Measurements from ENCODE around the gene CYB5RL.

CYB5RL gene

DNA sequence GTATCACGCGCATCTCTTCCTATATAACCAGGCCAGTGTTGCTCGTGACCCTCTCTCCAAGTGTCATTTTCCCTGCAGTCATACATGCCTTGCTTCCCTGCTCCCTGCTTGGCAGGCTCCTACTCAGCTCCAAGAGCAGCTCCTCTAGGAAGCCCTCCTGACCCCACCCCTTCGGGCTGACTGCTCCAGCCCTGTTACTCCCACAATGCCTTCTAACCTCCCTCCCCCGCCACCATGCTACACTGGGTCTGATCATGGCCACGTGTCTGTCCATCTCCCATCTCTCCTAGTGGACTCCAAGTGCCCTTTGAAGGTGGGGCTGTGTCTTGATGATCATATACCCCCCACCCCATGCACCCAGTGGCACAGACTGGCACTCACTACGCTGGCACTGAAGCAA lies 44.8 kb upstream of the CYB5RL start:
- H3K36me3 ChIP-seq (ENCODE audit: control insufficient read depth, insufficient read depth, low read length): peaks cover 10% of the 10 kb centered on the region
- H2BK5ac ChIP-seq (ENCODE audit: low read length): no peak overlapping the region
- no peak overlapping the region for H3K4me3 ChIP-seq (ENCODE audit: low read length)
- no peaks in the 10 kb centered on the region for H3K27me3 ChIP-seq (ENCODE audit: insufficient read depth, low read length, poor library complexity)
- no peak overlapping the region for H3K18ac ChIP-seq (ENCODE audit: low read length)
- no peak overlapping the region for H3K27ac ChIP-seq (ENCODE audit: low read depth, low read length)
- no peaks in the 10 kb centered on the region for H3K79me2 ChIP-seq (ENCODE audit: control insufficient read depth, insufficient read depth, low read length)
- H4K5ac ChIP-seq (ENCODE audit: low read length): no peak overlapping the region
- no peak for DNase-seq
- H2BK15ac ChIP-seq (replicated peaks; ENCODE audit: low read depth): no peak overlapping the region
- H2AK5ac ChIP-seq (ENCODE audit: low read length): no peak overlapping the region
- H4K8ac ChIP-seq (ENCODE audit: low read depth, low read length): no peak overlapping the region
- H3K79me1 ChIP-seq (ENCODE audit: low read length): no peaks in the 10 kb centered on the region
- no peak overlapping the region for H3K9ac ChIP-seq (ENCODE audit: low read length)
- WGBS (ENCODE audit: extremely low coverage, insufficient coverage, low lambda C conversion rate): no CpG with 5 or more reads among the region's 7 CpGs
- H3K4ac ChIP-seq (ENCODE audit: low read depth, low read length): no peak overlapping the region
- H3K4me2 ChIP-seq (ENCODE audit: low read length): no peak overlapping the region
- no peaks in the 10 kb centered on the region for H3K4me1 ChIP-seq (ENCODE audit: control insufficient read depth, low read depth, low read length)
- no peak overlapping the region for H3K23ac ChIP-seq (ENCODE audit: low read length)
- no peak overlapping the region for H3K56ac ChIP-seq (ENCODE audit: low read length)
- H2BK120ac ChIP-seq (ENCODE audit: low read depth, low read length): no peak overlapping the region

DNA sequence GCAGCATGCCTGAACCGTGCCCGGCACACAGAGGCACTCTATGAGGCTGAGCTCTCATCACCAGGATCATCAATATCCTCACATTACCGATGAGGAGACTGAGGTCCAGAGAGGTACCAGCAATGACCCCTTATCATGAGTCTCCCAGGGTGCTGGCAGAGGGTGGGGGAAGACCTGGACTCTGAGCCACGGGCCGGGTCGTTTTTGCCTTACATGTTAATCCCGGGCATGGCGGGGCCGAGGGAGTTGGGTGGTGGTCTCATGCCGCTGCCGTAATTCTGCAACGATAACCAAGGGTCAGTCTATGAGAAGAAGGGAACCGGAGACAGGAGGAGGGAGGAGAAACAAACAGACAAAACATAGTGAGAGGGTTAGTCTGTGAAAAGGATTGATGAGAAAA lies 43.2 kb upstream of the CYB5RL start:
- H2BK120ac ChIP-seq (ENCODE audit: low read depth, low read length): no peak overlapping the region

GRCh38 chr1:54241364-54241763 lies 41.5 kb upstream of the CYB5RL start:
- Histone ChIP-seq H3K56ac (ENCODE audit: low read length) (no peak overlapping the region), H4K8ac (ENCODE audit: low read depth, low read length) (no peak overlapping the region), H3K4me3 (ENCODE audit: low read length) (no peak overlapping the region), H3K79me1 (ENCODE audit: low read length) (no peaks in the 10 kb centered on the region), H3K36me3 (ENCODE audit: control insufficient read depth, insufficient read depth, low read length) (peaks cover 24% of the 10 kb centered on the region), H2BK120ac (ENCODE audit: low read depth, low read length) (no peak overlapping the region), H3K79me2 (ENCODE audit: control insufficient read depth, insufficient read depth, low read length) (no peaks in the 10 kb centered on the region), H3K27me3 (ENCODE audit: insufficient read depth, low read length, poor library complexity) (no peaks in the 10 kb centered on the region), H2BK5ac (ENCODE audit: low read length) (no peak overlapping the region), H3K4me1 (ENCODE audit: control insufficient read depth, low read depth, low read length) (no peaks in the 10 kb centered on the region), H3K27ac (ENCODE audit: low read depth, low read length) (no peak overlapping the region), H3K9ac (ENCODE audit: low read length) (no peak overlapping the region), H3K4me2 (ENCODE audit: low read length) (no peak overlapping the region), H4K5ac (ENCODE audit: low read length) (no peak overlapping the region), H3K18ac (ENCODE audit: low read length) (no peak overlapping the region), H2BK15ac (replicated peaks; ENCODE audit: low read depth) (no peak overlapping the region), H3K23ac (ENCODE audit: low read length) (no peak overlapping the region), H3K4ac (ENCODE audit: low read depth, low read length) (no peak overlapping the region), H2AK5ac (ENCODE audit: low read length) (no peak overlapping the region)
- no CpG with 5 or more reads among the region's 6 CpGs for WGBS (ENCODE audit: extremely low coverage, insufficient coverage, low lambda C conversion rate)
- DNase-seq: no peak

More for the DNA sequence above, 43.2 kb upstream of the CYB5RL start:
- Histone ChIP-seq H3K4me3 (ENCODE audit: low read length) (no peak overlapping the region), H3K56ac (ENCODE audit: low read length) (no peak overlapping the region), H3K27me3 (ENCODE audit: insufficient read depth, low read length, poor library complexity) (no peaks in the 10 kb centered on the region), H3K36me3 (ENCODE audit: control insufficient read depth, insufficient read depth, low read length) (peaks cover 16% of the 10 kb centered on the region), H2BK15ac (replicated peaks; ENCODE audit: low read depth) (no peak overlapping the region), H4K8ac (ENCODE audit: low read depth, low read length) (no peak overlapping the region), H3K4me1 (ENCODE audit: control insufficient read depth, low read depth, low read length) (no peaks in the 10 kb centered on the region), H3K4ac (ENCODE audit: low read depth, low read length) (no peak overlapping the region), H3K18ac (ENCODE audit: low read length) (no peak overlapping the region), H3K79me1 (ENCODE audit: low read length) (no peaks in the 10 kb centered on the region), H3K4me2 (ENCODE audit: low read length) (no peak overlapping the region), H4K5ac (ENCODE audit: low read length) (no peak overlapping the region), H2AK5ac (ENCODE audit: low read length) (no peak overlapping the region), H3K79me2 (ENCODE audit: control insufficient read depth, insufficient read depth, low read length) (no peaks in the 10 kb centered on the region), H2BK5ac (ENCODE audit: low read length) (no peak overlapping the region), H3K9ac (ENCODE audit: low read length) (no peak overlapping the region), H3K23ac (ENCODE audit: low read length) (no peak overlapping the region), H3K27ac (ENCODE audit: low read depth, low read length) (no peak overlapping the region)
- WGBS (ENCODE audit: extremely low coverage, insufficient coverage, low lambda C conversion rate): no CpG with 5 or more reads among the region's 13 CpGs
- no peak for DNase-seq

DNA sequence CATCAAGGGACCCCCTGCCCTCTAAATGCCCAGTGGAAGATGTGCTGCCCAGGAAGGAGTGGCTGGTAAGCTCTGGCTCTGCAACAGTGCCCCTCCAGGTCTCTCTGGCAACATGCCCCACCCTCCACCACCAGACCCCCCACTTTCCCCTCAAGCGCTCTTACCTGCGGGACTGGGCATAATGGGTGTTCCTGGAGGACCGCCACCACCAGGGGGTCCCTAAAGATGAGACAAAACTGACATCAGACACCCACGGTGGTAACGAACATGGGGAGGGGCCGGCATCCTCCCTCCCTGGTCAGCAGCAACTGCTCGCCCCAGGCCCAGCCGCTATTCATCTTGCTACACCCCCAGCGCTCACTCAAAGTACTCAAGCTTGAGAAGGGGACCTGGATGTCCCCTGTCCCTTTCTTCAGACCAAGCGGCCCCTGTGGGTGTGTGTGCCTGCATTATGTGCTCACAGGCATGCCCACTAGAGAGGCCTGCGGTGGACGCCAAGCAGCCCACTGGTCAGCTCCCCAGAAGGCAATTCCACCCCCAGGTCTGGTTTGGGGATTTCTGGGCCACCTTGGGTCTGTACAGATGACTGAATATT lies 41.0 kb upstream of the CYB5RL start:
- no peak overlapping the region for H3K18ac ChIP-seq (ENCODE audit: low read length)
- peaks cover 24% of the 10 kb centered on the region for H3K36me3 ChIP-seq (ENCODE audit: control insufficient read depth, insufficient read depth, low read length)
- H2BK120ac ChIP-seq (ENCODE audit: low read depth, low read length): no peak overlapping the region
- no peak overlapping the region for H4K5ac ChIP-seq (ENCODE audit: low read length)
- no peak overlapping the region for H3K56ac ChIP-seq (ENCODE audit: low read length)
- no peak overlapping the region for H3K9ac ChIP-seq (ENCODE audit: low read length)
- H4K8ac ChIP-seq (ENCODE audit: low read depth, low read length): no peak overlapping the region
- H3K27me3 ChIP-seq (ENCODE audit: insufficient read depth, low read length, poor library complexity): no peaks in the 10 kb centered on the region
- H3K27ac ChIP-seq (ENCODE audit: low read depth, low read length): no peak overlapping the region
- no peak overlapping the region for H3K4me3 ChIP-seq (ENCODE audit: low read length)
- no peak overlapping the region for H2BK5ac ChIP-seq (ENCODE audit: low read length)
- no peaks in the 10 kb centered on the region for H3K79me1 ChIP-seq (ENCODE audit: low read length)
- H3K4me2 ChIP-seq (ENCODE audit: low read length): no peak overlapping the region
- no peak overlapping the region for H3K23ac ChIP-seq (ENCODE audit: low read length)
- H3K4ac ChIP-seq (ENCODE audit: low read depth, low read length): no peak overlapping the region
- no peaks in the 10 kb centered on the region for H3K79me2 ChIP-seq (ENCODE audit: control insufficient read depth, insufficient read depth, low read length)
- no peak for DNase-seq
- no peak overlapping the region for H2AK5ac ChIP-seq (ENCODE audit: low read length)
- no peak overlapping the region for H2BK15ac ChIP-seq (replicated peaks; ENCODE audit: low read depth)
- H3K4me1 ChIP-seq (ENCODE audit: control insufficient read depth, low read depth, low read length): no peaks in the 10 kb centered on the region
- WGBS (ENCODE audit: extremely low coverage, insufficient coverage, low lambda C conversion rate): no CpG with 5 or more reads among the region's 12 CpGs

GRCh38 chr1:54239631-54240031 lies 39.8 kb upstream of the CYB5RL start:
- Histone ChIP-seq H3K4me3 (ENCODE audit: low read length) (no peak overlapping the region), H3K4me1 (ENCODE audit: control insufficient read depth, low read depth, low read length) (no peaks in the 10 kb centered on the region), H3K4ac (ENCODE audit: low read depth, low read length) (no peak overlapping the region), H3K18ac (ENCODE audit: low read length) (no peak overlapping the region), H4K8ac (ENCODE audit: low read depth, low read length) (no peak overlapping the region), H3K9ac (ENCODE audit: low read length) (no peak overlapping the region), H2BK5ac (ENCODE audit: low read length) (no peak overlapping the region), H3K23ac (ENCODE audit: low read length) (no peak overlapping the region), H2BK15ac (replicated peaks; ENCODE audit: low read depth) (no peak overlapping the region), H3K4me2 (ENCODE audit: low read length) (no peak overlapping the region), H3K27ac (ENCODE audit: low read depth, low read length) (no peak overlapping the region), H2BK120ac (ENCODE audit: low read depth, low read length) (no peak overlapping the region), H3K56ac (ENCODE audit: low read length) (no peak overlapping the region), H3K36me3 (ENCODE audit: control insufficient read depth, insufficient read depth, low read length) (peaks cover 20% of the 10 kb centered on the region), H2AK5ac (ENCODE audit: low read length) (no peak overlapping the region), H4K5ac (ENCODE audit: low read length) (no peak overlapping the region), H3K79me2 (ENCODE audit: control insufficient read depth, insufficient read depth, low read length) (no peaks in the 10 kb centered on the region), H3K27me3 (ENCODE audit: insufficient read depth, low read length, poor library complexity) (no peaks in the 10 kb centered on the region), H3K79me1 (ENCODE audit: low read length) (no peaks in the 10 kb centered on the region)
- no peak for DNase-seq
- WGBS (ENCODE audit: extremely low coverage, insufficient coverage, low lambda C conversion rate): no CpG with 5 or more reads among the region's 10 CpGs

DNA sequence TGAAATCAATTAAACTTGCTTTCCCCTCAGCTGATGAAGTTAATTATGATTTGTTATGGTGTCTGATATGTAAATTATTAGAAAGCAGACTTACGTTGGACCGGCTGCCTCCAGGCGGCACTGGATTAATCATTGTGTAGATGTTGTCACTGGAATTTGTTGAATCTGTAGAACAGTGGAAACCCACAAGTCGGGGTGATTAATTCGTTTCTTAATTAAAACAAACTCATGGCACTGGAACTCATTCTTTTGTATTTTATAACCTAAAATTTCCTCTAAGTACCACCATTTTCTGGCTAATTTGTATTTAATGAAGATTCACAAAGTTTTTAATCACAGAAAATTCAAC lies 39.2 kb upstream of the CYB5RL start:
- H3K56ac ChIP-seq (ENCODE audit: low read length): no peak overlapping the region
- H4K8ac ChIP-seq (ENCODE audit: low read depth, low read length): no peak overlapping the region
- H3K4ac ChIP-seq (ENCODE audit: low read depth, low read length): no peak overlapping the region
- WGBS (ENCODE audit: extremely low coverage, insufficient coverage, low lambda C conversion rate): no CpG with 5 or more reads among the region's 5 CpGs
- no peaks in the 10 kb centered on the region for H3K4me1 ChIP-seq (ENCODE audit: control insufficient read depth, low read depth, low read length)
- H4K5ac ChIP-seq (ENCODE audit: low read length): no peak overlapping the region
- no peak overlapping the region for H2BK120ac ChIP-seq (ENCODE audit: low read depth, low read length)
- H3K9ac ChIP-seq (ENCODE audit: low read length): no peak overlapping the region
- no peak overlapping the region for H3K4me2 ChIP-seq (ENCODE audit: low read length)
- peaks cover 20% of the 10 kb centered on the region for H3K36me3 ChIP-seq (ENCODE audit: control insufficient read depth, insufficient read depth, low read length)
- H3K4me3 ChIP-seq (ENCODE audit: low read length): no peak overlapping the region
- H3K23ac ChIP-seq (ENCODE audit: low read length): no peak overlapping the region
- no peak overlapping the region for H2BK15ac ChIP-seq (replicated peaks; ENCODE audit: low read depth)
- H3K18ac ChIP-seq (ENCODE audit: low read length): no peak overlapping the region
- H2AK5ac ChIP-seq (ENCODE audit: low read length): no peak overlapping the region
- no peaks in the 10 kb centered on the region for H3K79me1 ChIP-seq (ENCODE audit: low read length)
- no peak for DNase-seq
- no peak overlapping the region for H3K27ac ChIP-seq (ENCODE audit: low read depth, low read length)
- no peak overlapping the region for H2BK5ac ChIP-seq (ENCODE audit: low read length)
- H3K79me2 ChIP-seq (ENCODE audit: control insufficient read depth, insufficient read depth, low read length): no peaks in the 10 kb centered on the region
- H3K27me3 ChIP-seq (ENCODE audit: insufficient read depth, low read length, poor library complexity): no peaks in the 10 kb centered on the region
